Tibial artery (tissue), 4 donors: Measurements from ENCODE around the gene HOXC4.

Experiments
- DNase-seq, 2 donors: peaks; one replicate each; pipeline ENCODE4 v3.0.0-alpha.2; 2019
- H3K27ac ChIP-seq, 2 donors: fragments of 200-600 bp; sonication (generic) in 1 of 2; 1 replicate in 1 of 2; 2 replicates in 1 of 2; pipeline ENCODE4 v1.5.1; 2018 to 2019; ENCODE audit warnings: mild to moderate bottlenecking in 1 of 2
- H3K27me3 ChIP-seq, 2 donors: fragments of 200-600 bp; sonication (generic) in 1 of 2; one replicate each; pipeline versions ENCODE4 v1.5.1 to v1.6.0; 2016 to 2019
- H3K36me3 ChIP-seq, 3 donors: fragments of 200-600 bp; sonication (generic) in 2 of 3; one replicate each; pipeline ENCODE4 v1.5.1; 2016 to 2019; ENCODE audit warnings: mild to moderate bottlenecking in 2 of 3
- H3K4me1 ChIP-seq, 4 donors: fragments of 200-600 bp; sonication (generic) in 2 of 4; 1 replicate in 3 of 4; 2 replicates in 1 of 4; pipeline ENCODE4 v1.5.1; 2016 to 2019
- H3K4me3 ChIP-seq, 2 donors: fragments of 200-600 bp; sonication (generic) in 1 of 2; 1 replicate in 1 of 2; 2 replicates in 1 of 2; pipeline ENCODE4 v1.5.1; 2018 to 2019; ENCODE audit warnings: mild to moderate bottlenecking in 2 of 2
- H3K9me3 ChIP-seq, 3 donors: fragments of 200-600 bp; sonication (generic) in 1 of 3; one replicate each; pipeline ENCODE4 v1.5.1; 2016 to 2019
- CTCF ChIP-seq, 2 experiments: fragments of 200-600 bp in 1 of 2; fragments of 450-650 bp in 1 of 2; IDR thresholded peaks; one replicate each; pipeline ENCODE4 v1.5.1; 2017 to 2019; ENCODE audit warnings: antibody characterized with exemption in 2 of 2, mild to moderate bottlenecking in 1 of 2, moderate library complexity in 1 of 2
- intact Hi-C: fragments of 100-400 bp; cut with DNase I; formaldehyde crosslinking; loops from one replicate; pipeline ENCODE4 v1.15.0; 2023; ENCODE audit warnings: low total_unique reads

The HOXC4 gene

DNA sequence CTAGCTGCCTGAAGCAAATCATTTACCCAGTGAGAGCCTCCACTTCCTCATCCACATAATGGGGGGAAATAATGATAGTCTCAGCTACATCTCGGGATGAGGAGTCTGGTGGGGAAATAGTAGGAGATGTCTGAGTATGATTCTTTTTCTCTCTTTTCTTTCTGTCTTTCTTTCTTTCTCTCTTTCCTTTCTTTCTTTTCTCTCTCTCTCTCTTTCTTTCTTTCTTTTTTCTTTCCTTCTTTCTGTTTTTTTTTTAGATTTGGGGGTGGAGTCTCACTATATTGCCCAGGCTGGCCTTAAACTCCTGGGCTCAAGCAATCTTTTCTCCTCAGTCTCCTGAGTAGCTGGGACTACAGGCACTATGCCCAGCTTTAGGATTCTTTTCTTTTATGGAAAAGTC, 12.8 kb downstream of the HOXC4 start:
- H3K27ac ChIP-seq: no peak overlapping the region
- no peak for TF ChIP-seq CTCF (IDR thresholded peaks at IDR 0.05)
- DNase-seq: no peak
- H3K36me3 ChIP-seq: no peaks in the 10 kb centered on the region
- intact Hi-C loops: no loop called here
- peaks cover 0 to 13% (median 6%) of the 10 kb centered on the region in 4 donors for H3K4me1 ChIP-seq
- no peaks in the 10 kb centered on the region for H3K9me3 ChIP-seq
- no peaks in the 10 kb centered on the region for H3K27me3 ChIP-seq
- H3K4me3 ChIP-seq: no peak overlapping the region

GRCh38 chr12:54068418-54069070, 14.9 kb downstream of the HOXC4 start:
- H3K4me3 ChIP-seq: no peak overlapping the region
- H3K4me1 ChIP-seq: peaks cover 0 to 13% (median 6%) of the 10 kb centered on the region in 4 donors
- H3K27me3 ChIP-seq: no peaks in the 10 kb centered on the region
- no peaks in the 10 kb centered on the region for H3K9me3 ChIP-seq
- intact Hi-C loops: no loop called here
- no peak for DNase-seq
- TF ChIP-seq CTCF (IDR thresholded peaks at IDR 0.05): no peak
- H3K27ac ChIP-seq: no peak overlapping the region
- no peaks in the 10 kb centered on the region for H3K36me3 ChIP-seq

- Histone ChIP-seq H3K4me3 (no peak overlapping the region), H3K27ac (no peak overlapping the region), H3K9me3 (no peaks in the 10 kb centered on the region), H3K27me3 (no peaks in the 10 kb centered on the region), H3K4me1 (peaks cover 0 to 13% (median 6%) of the 10 kb centered on the region in 4 donors), H3K36me3 (no peaks in the 10 kb centered on the region)
- TF ChIP-seq CTCF (IDR thresholded peaks at IDR 0.05): no peak
- intact Hi-C loops: no loop called here
- DNase-seq: no peak
Observed at GRCh38 chr12:54071942-54072341, 18.3 kb downstream of the HOXC4 start.

- DNase-seq: no peak
- H3K4me3 ChIP-seq: no peak overlapping the region
- intact Hi-C loops: no loop called here
- H3K27ac ChIP-seq: no peak overlapping the region
- H3K27me3 ChIP-seq: no peaks in the 10 kb centered on the region
- H3K4me1 ChIP-seq: peaks cover 0 to 11% (median 0%) of the 10 kb centered on the region in 4 donors
- TF ChIP-seq CTCF (IDR thresholded peaks at IDR 0.05): no peak
- no peaks in the 10 kb centered on the region for H3K36me3 ChIP-seq
- H3K9me3 ChIP-seq: no peaks in the 10 kb centered on the region
Observed at GRCh38 chr12:54074308-54074707, 20.7 kb downstream of the HOXC4 start.

GRCh38 chr12:54075409-54075808, 21.8 kb downstream of the HOXC4 start:
- Histone ChIP-seq H3K9me3 (no peaks in the 10 kb centered on the region), H3K36me3 (no peaks in the 10 kb centered on the region), H3K4me1 (peaks cover 0 to 13% (median 0%) of the 10 kb centered on the region in 4 donors), H3K27ac (no peak overlapping the region), H3K27me3 (no peaks in the 10 kb centered on the region), H3K4me3 (no peak overlapping the region)
- TF ChIP-seq CTCF (IDR thresholded peaks at IDR 0.05): no peak
- intact Hi-C loops: no loop called here
- no peak for DNase-seq
